Measurements from ENCODE around the gene SCRT2.
"Not testable (repeated sequence)": the region's sequence is repeated elsewhere in the genome, so short reads cannot be mapped to it uniquely, and the experiment has no call there.

Gene SCRT2

GRCh38 chr20:701401-702129 is 26.0 kb upstream of the SCRT2 start:
- no peak for FAIRE-seq
- DNase-seq (ENCODE audit: insufficient read length, low spot score) = no peak

DNA sequence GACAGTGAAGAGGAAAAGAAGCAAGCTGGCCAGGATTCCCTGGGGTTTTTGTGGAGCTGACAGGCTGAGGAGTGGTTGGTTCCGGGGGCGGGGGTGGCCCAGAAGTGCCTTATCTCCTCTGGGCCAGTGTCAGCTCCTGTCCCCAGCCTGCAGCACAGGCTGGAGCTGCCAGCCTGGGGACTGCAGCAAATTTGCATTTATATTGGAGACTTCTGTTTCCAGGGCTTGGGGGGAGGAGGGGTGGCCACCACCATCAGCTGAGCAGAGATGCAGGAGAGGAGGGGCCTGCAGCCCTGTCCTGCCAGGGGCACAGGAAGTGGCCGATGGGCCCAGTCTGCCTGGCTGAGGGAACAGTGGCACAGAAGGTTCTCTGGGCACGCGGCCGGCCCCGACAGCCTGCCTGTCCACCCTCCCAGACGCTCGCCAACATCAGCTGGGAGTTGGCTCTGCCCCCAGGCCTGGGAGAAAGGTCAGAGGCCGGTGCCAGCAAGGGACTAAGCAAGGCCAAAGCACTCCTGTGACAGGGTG is 24.3 kb upstream of the SCRT2 start:
- DNase-seq (ENCODE audit: insufficient read length, low spot score) = no peak
- no peak for FAIRE-seq

DNA sequence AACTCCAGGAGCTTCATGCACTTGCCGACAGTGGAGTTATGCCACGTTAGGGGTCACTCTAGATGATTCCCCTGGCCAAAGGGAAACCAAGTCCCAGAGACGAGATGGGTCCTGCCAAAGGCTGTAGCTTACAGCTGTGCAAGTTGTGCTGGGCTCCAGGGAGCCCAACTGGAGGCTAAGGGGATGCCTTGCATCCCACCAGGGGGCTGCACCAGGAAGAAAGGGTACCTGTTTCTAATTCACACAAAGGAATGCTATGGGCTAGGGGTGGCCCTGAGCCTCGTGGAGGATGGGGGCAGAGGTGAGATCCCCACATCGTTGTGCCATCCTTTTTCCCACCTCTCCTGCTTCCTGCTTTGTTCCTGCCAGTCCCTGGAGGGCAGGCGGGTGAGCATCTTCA is 23.7 kb upstream of the SCRT2 start:
- no peak for FAIRE-seq
- DNase-seq (ENCODE audit: insufficient read length, low spot score) = no peak

- FAIRE-seq = no peak
- no peak for DNase-seq (ENCODE audit: insufficient read length, low spot score)
Measured at GRCh38 chr20:698276-698675, 22.7 kb upstream of the SCRT2 start.

- FAIRE-seq (no peak), DNase-seq (ENCODE audit: insufficient read length, low spot score) (no peak)
Measured at GRCh38 chr20:697826-698225, 22.2 kb upstream of the SCRT2 start.

GRCh38 chr20:695165-695866 is 19.7 kb upstream of the SCRT2 start:
- DNase-seq (ENCODE audit: insufficient read length, low spot score) = no peak
- FAIRE-seq = no peak

- DNase-seq (ENCODE audit: insufficient read length, low spot score) (no peak), FAIRE-seq (no peak)
Measured at GRCh38 chr20:694496-694895, 18.9 kb upstream of the SCRT2 start.

DNA sequence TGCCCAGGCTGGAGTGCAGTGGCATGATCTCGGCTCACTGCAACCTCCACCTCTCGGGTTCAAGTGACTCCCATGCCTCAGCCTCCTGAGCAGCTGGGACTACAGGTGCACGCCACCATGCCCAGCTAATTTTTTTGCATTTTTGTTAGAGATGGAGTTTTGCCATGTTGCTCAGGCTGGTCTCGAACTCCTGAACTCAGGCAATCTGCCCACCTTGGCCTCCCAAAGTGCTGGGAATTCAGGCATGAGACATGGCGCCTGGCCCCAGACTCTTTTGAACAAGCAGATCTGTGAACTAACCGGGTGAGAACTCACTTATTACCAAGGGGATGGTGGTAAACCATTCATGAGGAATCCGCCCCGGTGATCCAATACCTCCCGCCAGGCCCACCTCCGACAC is 18.2 kb upstream of the SCRT2 start:
- FAIRE-seq; DNase-seq (ENCODE audit: insufficient read length, low spot score): not testable (repeated sequence)

- FAIRE-seq (no peak), DNase-seq (ENCODE audit: insufficient read length, low spot score) (no peak)
Measured at GRCh38 chr20:692044-692443, 16.4 kb upstream of the SCRT2 start.

GRCh38 chr20:689947-690346 is 14.3 kb upstream of the SCRT2 start:
- FAIRE-seq (no peak), DNase-seq (ENCODE audit: insufficient read length, low spot score) (no peak)

- no peak for FAIRE-seq
- DNase-seq (ENCODE audit: insufficient read length, low spot score) = no peak
Measured at GRCh38 chr20:689348-689747, 13.7 kb upstream of the SCRT2 start.

DNA sequence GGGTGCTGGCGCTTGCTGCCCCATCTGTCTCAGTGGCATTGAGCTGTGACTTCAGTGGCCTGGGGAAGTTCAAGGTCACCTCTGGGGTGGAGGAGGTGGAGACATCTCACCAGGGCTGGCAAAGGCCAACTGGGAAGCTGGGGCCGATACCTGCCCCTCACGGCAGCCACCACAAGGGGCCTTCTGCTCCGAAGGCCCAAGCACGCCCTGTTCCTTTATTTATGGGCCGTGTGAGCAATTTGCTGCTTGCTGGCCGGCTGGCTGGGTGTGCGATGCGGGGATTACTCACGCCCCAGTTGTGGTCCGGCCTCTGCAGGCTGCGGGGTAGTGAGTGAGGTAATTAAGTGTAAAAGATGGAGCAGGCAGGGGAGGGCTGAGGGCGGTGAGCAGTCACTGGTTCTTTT is 13.2 kb upstream of the SCRT2 start:
- DNase-seq (ENCODE audit: insufficient read length, low spot score) (no peak), FAIRE-seq (no peak)

DNA sequence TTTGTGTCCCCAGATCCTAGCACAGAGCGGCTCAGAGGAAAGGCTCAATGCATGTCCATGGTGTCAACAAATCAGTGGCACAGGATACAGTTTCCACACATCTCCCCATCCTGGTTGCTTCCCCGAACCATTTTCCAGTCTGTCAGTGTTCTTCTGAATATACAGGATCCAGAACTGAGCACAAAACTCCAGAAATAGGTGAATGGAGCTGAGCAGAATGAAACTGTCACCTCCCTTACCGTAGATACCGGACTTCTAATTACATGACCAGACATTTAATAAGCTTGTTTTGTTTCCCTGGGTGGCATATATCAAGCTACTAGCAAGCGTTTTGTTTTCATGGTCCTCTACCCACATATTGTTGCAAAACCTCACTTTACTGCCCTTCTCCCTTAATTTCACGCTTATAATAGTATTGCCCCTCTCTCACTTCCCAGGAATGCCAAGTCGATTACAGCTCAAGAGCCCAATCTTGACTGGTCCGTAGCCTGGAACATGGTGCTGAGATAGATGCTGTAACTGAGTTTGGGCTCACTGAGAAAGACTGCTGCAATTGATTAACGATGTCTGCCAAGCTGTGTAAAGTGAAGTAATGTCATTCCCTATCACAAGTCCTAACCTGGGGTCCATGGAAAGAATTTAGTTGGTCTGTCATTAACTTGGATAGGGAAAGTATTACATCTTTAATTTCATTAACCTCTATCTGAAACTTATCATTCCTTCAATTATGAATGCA is 12.0 kb upstream of the SCRT2 start:
- FAIRE-seq = no peak
- DNase-seq (ENCODE audit: insufficient read length, low spot score) = no peak

DNA sequence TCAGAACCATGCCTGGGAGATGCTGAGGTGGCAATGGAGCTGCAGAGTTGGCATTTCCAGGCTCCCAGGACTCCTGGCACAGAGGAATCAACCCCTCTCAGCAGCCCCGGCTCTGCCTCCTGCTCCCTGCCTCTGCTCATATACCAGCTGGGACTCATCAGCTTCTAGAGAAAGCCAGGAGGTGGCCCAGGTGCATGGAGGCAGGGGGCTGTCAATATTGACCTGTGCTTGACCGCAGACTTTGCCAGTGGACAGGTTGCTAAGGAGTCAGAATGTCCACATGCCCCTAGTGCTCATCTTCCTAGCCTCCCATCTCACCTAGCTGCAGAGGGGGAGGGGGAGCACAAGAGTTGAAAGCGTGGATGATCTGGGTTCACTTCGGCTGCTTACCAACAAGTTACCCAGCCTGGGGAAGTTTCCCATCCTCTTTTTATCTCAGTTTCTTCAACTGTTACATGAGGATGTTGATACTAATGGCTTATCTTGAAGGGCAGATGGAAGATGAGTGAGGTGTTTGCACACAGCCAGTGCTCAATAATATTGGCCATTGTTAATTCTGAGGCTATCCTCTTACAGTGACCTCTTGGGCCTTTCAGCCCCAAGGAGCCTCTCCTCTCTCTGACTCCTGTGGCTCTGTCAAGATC is 9.2 kb upstream of the SCRT2 start:
- DNase-seq (ENCODE audit: insufficient read length, low spot score) (no peak), FAIRE-seq (no peak)

GRCh38 chr20:682123-682522 is 6.5 kb upstream of the SCRT2 start:
- FAIRE-seq (no peak), DNase-seq (ENCODE audit: insufficient read length, low spot score) (no peak)

GRCh38 chr20:680638-681187 is 5.1 kb upstream of the SCRT2 start:
- DNase-seq (ENCODE audit: insufficient read length, low spot score) (no peak), FAIRE-seq (no peak)

GRCh38 chr20:677957-678356 is 2.4 kb upstream of the SCRT2 start:
- DNase-seq (ENCODE audit: insufficient read length, low spot score) (no peak), FAIRE-seq (no peak)

GRCh38 chr20:676967-677366 is 1.4 kb upstream of the SCRT2 start:
- FAIRE-seq (no peak), DNase-seq (ENCODE audit: insufficient read length, low spot score) (no peak)

GRCh38 chr20:676315-676937 is 824 bp upstream of the SCRT2 start:
- FAIRE-seq (no peak), DNase-seq (ENCODE audit: insufficient read length, low spot score) (no peak)

DNA sequence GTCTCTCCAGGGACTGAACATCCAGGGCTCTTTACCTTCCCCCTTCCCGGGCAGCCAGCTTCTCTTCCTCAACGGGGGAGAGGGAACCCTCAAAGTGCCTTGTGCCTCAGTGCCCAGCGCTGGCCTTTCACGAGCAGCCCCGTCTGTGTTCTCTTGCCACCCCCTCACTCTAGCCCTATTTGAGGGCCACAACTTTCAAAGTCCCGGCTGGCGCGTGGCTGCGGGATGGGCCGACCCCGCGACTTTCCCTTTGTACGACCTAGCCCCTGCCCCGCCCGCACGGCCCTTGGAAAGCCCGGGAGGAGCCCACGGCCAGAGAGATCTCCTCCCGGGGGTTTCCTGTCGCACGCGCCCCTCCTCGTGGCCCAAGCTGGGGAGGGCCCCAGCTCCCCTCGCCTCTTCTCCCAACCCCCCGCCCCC is 559 bp downstream of the SCRT2 start:
- no peak for FAIRE-seq
- no peak for DNase-seq (ENCODE audit: insufficient read length, low spot score)

All from GM19239 (cell line).